ENCODE data around the gene MYADML2.

The MYADML2 gene

GRCh38 chr17:81914103-81914850, 32.8 kb downstream of the MYADML2 start:
- no peak for DNase-seq (ENCODE audit: low read depth)
- TF ChIP-seq CTCF (IDR thresholded peaks at IDR 0.05; ENCODE audit: low read length, missing control alignments), result no peak
- no peak overlapping the region for H3K4me3 ChIP-seq (replicated peaks; ENCODE audit: low read depth, low read length)

- no peak for TF ChIP-seq CTCF (IDR thresholded peaks at IDR 0.05; ENCODE audit: low read length, missing control alignments)
- H3K4me3 ChIP-seq (replicated peaks; ENCODE audit: low read depth, low read length), result no peak overlapping the region
- no peak for DNase-seq (ENCODE audit: low read depth)
These were observed 33.5 kb downstream of the MYADML2 start for GRCh38 chr17:81913394-81914102.

- TF ChIP-seq CTCF (IDR thresholded peaks at IDR 0.05; ENCODE audit: low read length, missing control alignments), result no peak
- no peak for DNase-seq (ENCODE audit: low read depth)
- H3K4me3 ChIP-seq (replicated peaks; ENCODE audit: low read depth, low read length), result no peak overlapping the region
These were observed 34.4 kb downstream of the MYADML2 start for GRCh38 chr17:81912441-81913309.

GRCh38 chr17:81911969-81912368, 35.1 kb downstream of the MYADML2 start:
- DNase-seq (ENCODE audit: low read depth), result no peak
- H3K4me3 ChIP-seq (replicated peaks; ENCODE audit: low read depth, low read length), result no peak overlapping the region
- TF ChIP-seq CTCF (IDR thresholded peaks at IDR 0.05; ENCODE audit: low read length, missing control alignments), result no peak

GRCh38 chr17:81911277-81911961, 35.6 kb downstream of the MYADML2 start, which contains the start of gene PCYT2:
PCYT2 (minus strand) TSS chr17:81911399; CDS start chr17:81911355, 44 bp downstream.
- no peak for TF ChIP-seq CTCF (IDR thresholded peaks at IDR 0.05; ENCODE audit: low read length, missing control alignments)
- DNase-seq (ENCODE audit: low read depth), result peak; percentile 85
- H3K4me3 ChIP-seq (replicated peaks; ENCODE audit: low read depth, low read length), result peak within 1 kb of the TSS; percentile 65

GRCh38 chr17:81910840-81911276, 36.2 kb downstream of the MYADML2 start:
- no peak for TF ChIP-seq CTCF (IDR thresholded peaks at IDR 0.05; ENCODE audit: low read length, missing control alignments)
- DNase-seq (ENCODE audit: low read depth), result no peak

More at GRCh38 chr17:81910840-81911276, 36.2 kb downstream of the MYADML2 start:
- H3K4me3 ChIP-seq (replicated peaks; ENCODE audit: low read depth, low read length), result peak overlapping the region; percentile 65
